K562 (cell line): ENCODE measurements around the gene MMP20.

Experiments used
- CTCF ChIP-seq, 3 experiments: IDR thresholded peaks in 2 of 3; conservative IDR thresholded peaks in 1 of 3; 2 replicates each; pipeline ENCODE4 v1.5.1; 2011 to 2012; ENCODE audit warnings: low read length in 3 of 3, mild to moderate bottlenecking in 3 of 3, control low read depth in 2 of 3, improper control_type of control experiment in 1 of 3, inconsistent platforms in 1 of 3, low read depth in 1 of 3, mixed read lengths in 1 of 3, moderate library complexity in 1 of 3; ENCODE audit not compliant: insufficient read depth in 2 of 3
- POLR2A ChIP-seq: fragments of 450-650 bp; conservative IDR thresholded peaks from 2 replicates; pipeline ENCODE4 v1.6.1; 2016
- POLR3G ChIP-seq: IDR thresholded peaks from 2 replicates; pipeline ENCODE4 v1.6.1; 2011; ENCODE audit not compliant: insufficient read length, insufficient replicate concordance; ENCODE audit errors: extremely low read depth
- RFX5 ChIP-seq: IDR thresholded peaks from 2 replicates; pipeline ENCODE4 v1.6.1; 2011; ENCODE audit warnings: low read depth, mild to moderate bottlenecking, improper control_type of control experiment, low read length
- TAF1 ChIP-seq: IDR thresholded peaks from 2 replicates; pipeline ENCODE4 v1.6.1; 2011; ENCODE audit warnings: mild to moderate bottlenecking, low read length, moderate library complexity; ENCODE audit not compliant: insufficient read depth, control insufficient read depth, severe bottlenecking; ENCODE audit errors: extremely low read depth
- TF ChIP-seq, protein P1 (sequence below): fragments of 250-450 bp; sonication (Bioruptor Pico); IDR thresholded peaks from 2 replicates; pipeline ENCODE4 v1.8.0; 2021; ENCODE audit warnings: moderate library complexity, mild to moderate bottlenecking, inconsistent platforms

GRCh38 chr11:102615894-102616432, 9.2 kb downstream of the MMP20 start:
- TF ChIP-seq TAF1, result no peak
- TF ChIP-seq POLR3G, result no peak
- TF ChIP-seq, protein P1, sequence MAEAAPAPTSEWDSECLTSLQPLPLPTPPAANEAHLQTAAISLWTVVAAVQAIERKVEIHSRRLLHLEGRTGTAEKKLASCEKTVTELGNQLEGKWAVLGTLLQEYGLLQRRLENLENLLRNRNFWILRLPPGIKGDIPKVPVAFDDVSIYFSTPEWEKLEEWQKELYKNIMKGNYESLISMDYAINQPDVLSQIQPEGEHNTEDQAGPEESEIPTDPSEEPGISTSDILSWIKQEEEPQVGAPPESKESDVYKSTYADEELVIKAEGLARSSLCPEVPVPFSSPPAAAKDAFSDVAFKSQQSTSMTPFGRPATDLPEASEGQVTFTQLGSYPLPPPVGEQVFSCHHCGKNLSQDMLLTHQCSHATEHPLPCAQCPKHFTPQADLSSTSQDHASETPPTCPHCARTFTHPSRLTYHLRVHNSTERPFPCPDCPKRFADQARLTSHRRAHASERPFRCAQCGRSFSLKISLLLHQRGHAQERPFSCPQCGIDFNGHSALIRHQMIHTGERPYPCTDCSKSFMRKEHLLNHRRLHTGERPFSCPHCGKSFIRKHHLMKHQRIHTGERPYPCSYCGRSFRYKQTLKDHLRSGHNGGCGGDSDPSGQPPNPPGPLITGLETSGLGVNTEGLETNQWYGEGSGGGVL (CRISPR knock-in tag), result no peak
- no peak for TF ChIP-seq CTCF (IDR thresholded peaks at IDR 0.05 in 2 of 3, conservative IDR thresholded peaks at IDR 0.05 in 1 of 3; ENCODE audit: insufficient read depth in 2 of 3, low read depth in 1 of 3, low read length in 3 of 3)
- TF ChIP-seq RFX5, result no peak
- TF ChIP-seq POLR2A, result no peak
